NT2/D1 (cell line): ENCODE measurements around the gene ANLN.
A peak's percentile ranks its signal among the peaks of the same experiment; 100 is the strongest.

ENCODE experiments used
- DNase-seq: peaks from one replicate; pipeline ENCODE4 v3.0.0-alpha.2; 2011; ENCODE audit warnings: low read depth, low spot score
- H3K27me3 ChIP-seq: 2 replicates; pipeline ENCODE4 v1.6.0; 2011; ENCODE audit warnings: mild to moderate bottlenecking; ENCODE audit not compliant: insufficient read length, insufficient read depth
- H3K36me3 ChIP-seq: 2 replicates; pipeline ENCODE4 v1.6.1; 2011; ENCODE audit warnings: mild to moderate bottlenecking, low read length, mixed read lengths; ENCODE audit not compliant: insufficient read depth, insufficient read length
- H3K4me1 ChIP-seq: 2 replicates; pipeline ENCODE4 v1.5.1; 2011; ENCODE audit not compliant: insufficient read depth, insufficient read length
- H3K4me3 ChIP-seq: 2 replicates; pipeline ENCODE4 v1.5.1; 2011; ENCODE audit warnings: low read depth; ENCODE audit not compliant: insufficient read length
- H3K9ac ChIP-seq: 2 replicates; pipeline ENCODE4 v1.6.0; 2011; ENCODE audit warnings: low read depth; ENCODE audit not compliant: insufficient read length
- H3K9me3 ChIP-seq: 2 replicates; pipeline ENCODE4 v1.5.1; 2011; ENCODE audit warnings: mild to moderate bottlenecking, low read length; ENCODE audit not compliant: insufficient read depth
- SUZ12 ChIP-seq: IDR thresholded peaks from 2 replicates; pipeline ENCODE4 v1.6.1; 2011; ENCODE audit not compliant: insufficient read length, insufficient read depth; ENCODE audit errors: extremely low read depth
- YY1 ChIP-seq: IDR thresholded peaks from 2 replicates; pipeline ENCODE4 v1.6.1; 2011; ENCODE audit not compliant: insufficient read length, insufficient read depth
- ZNF274 ChIP-seq: IDR thresholded peaks from 2 replicates; pipeline ENCODE4 v1.6.1; 2011; ENCODE audit warnings: mild to moderate bottlenecking, low read depth, low read length

Gene ANLN

GRCh38 chr7:36404639-36405408 lies 15.2 kb downstream of the ANLN start:
- Histone ChIP-seq H3K36me3 (peaks cover 88% of the 10 kb centered on the region), H3K27me3 (no peaks in the 10 kb centered on the region), H3K4me1 (peaks cover 4% of the 10 kb centered on the region), H3K4me3 (no peak overlapping the region), H3K9me3 (no peaks in the 10 kb centered on the region), H3K9ac (no peak overlapping the region)
- TF ChIP-seq SUZ12 (no peak), YY1 (no peak), ZNF274 (no peak)
- no peak for DNase-seq

- TF ChIP-seq ZNF274 (no peak), SUZ12 (no peak), YY1 (no peak)
- H3K9ac ChIP-seq: no peak overlapping the region
- no peak for DNase-seq
- no peaks in the 10 kb centered on the region for H3K27me3 ChIP-seq
- H3K4me1 ChIP-seq: peaks cover 4% of the 10 kb centered on the region
- peaks cover 88% of the 10 kb centered on the region for H3K36me3 ChIP-seq
- H3K9me3 ChIP-seq: no peaks in the 10 kb centered on the region
- H3K4me3 ChIP-seq: no peak overlapping the region
Observed at GRCh38 chr7:36405409-36405803, 15.7 kb downstream of the ANLN start.

- peak; percentile 84 for DNase-seq
- TF ChIP-seq ZNF274: no peak
- no peak for TF ChIP-seq YY1
- no peak for TF ChIP-seq SUZ12
- no peak overlapping the region for H3K4me3 ChIP-seq
- no peaks in the 10 kb centered on the region for H3K27me3 ChIP-seq
- H3K9me3 ChIP-seq: no peaks in the 10 kb centered on the region
- H3K4me1 ChIP-seq: peaks cover 4% of the 10 kb centered on the region
- peaks cover 88% of the 10 kb centered on the region for H3K36me3 ChIP-seq
- H3K9ac ChIP-seq: no peak overlapping the region
Observed at GRCh38 chr7:36406156-36406555, 16.5 kb downstream of the ANLN start.

- no peaks in the 10 kb centered on the region for H3K9me3 ChIP-seq
- DNase-seq: no peak
- TF ChIP-seq YY1 (no peak), ZNF274 (no peak), SUZ12 (no peak)
- no peaks in the 10 kb centered on the region for H3K27me3 ChIP-seq
- no peak overlapping the region for H3K4me3 ChIP-seq
- H3K36me3 ChIP-seq: peaks cover 94% of the 10 kb centered on the region
- peaks cover 4% of the 10 kb centered on the region for H3K4me1 ChIP-seq
- no peak overlapping the region for H3K9ac ChIP-seq
Observed at GRCh38 chr7:36407636-36408550, 18.2 kb downstream of the ANLN start.

GRCh38 chr7:36408589-36408988 lies 18.9 kb downstream of the ANLN start:
- H3K4me3 ChIP-seq: no peak overlapping the region
- H3K9me3 ChIP-seq: no peaks in the 10 kb centered on the region
- peaks cover 93% of the 10 kb centered on the region for H3K36me3 ChIP-seq
- H3K9ac ChIP-seq: no peak overlapping the region
- TF ChIP-seq ZNF274: no peak
- no peak for TF ChIP-seq YY1
- no peak for TF ChIP-seq SUZ12
- peaks cover 4% of the 10 kb centered on the region for H3K4me1 ChIP-seq
- no peaks in the 10 kb centered on the region for H3K27me3 ChIP-seq
- DNase-seq: no peak

- Histone ChIP-seq H3K36me3 (peaks cover 91% of the 10 kb centered on the region), H3K4me1 (peaks cover 4% of the 10 kb centered on the region)
- DNase-seq: no peak
Observed at GRCh38 chr7:36409180-36409579, 19.5 kb downstream of the ANLN start.

GRCh38 chr7:36415144-36415543 lies 25.5 kb downstream of the ANLN start:
- TF ChIP-seq ZNF274 (no peak), SUZ12 (no peak), YY1 (no peak)
- Histone ChIP-seq H3K4me3 (no peak overlapping the region), H3K36me3 (peaks cover 84% of the 10 kb centered on the region), H3K9me3 (no peaks in the 10 kb centered on the region), H3K9ac (no peak overlapping the region), H3K27me3 (no peaks in the 10 kb centered on the region), H3K4me1 (no peaks in the 10 kb centered on the region)
- DNase-seq: no peak

More at GRCh38 chr7:36409180-36409579, 19.5 kb downstream of the ANLN start:
- H3K4me3 ChIP-seq: no peak overlapping the region
- TF ChIP-seq ZNF274 (no peak), SUZ12 (no peak), YY1 (no peak)
- no peaks in the 10 kb centered on the region for H3K27me3 ChIP-seq
- H3K9ac ChIP-seq: no peak overlapping the region
- H3K9me3 ChIP-seq: no peaks in the 10 kb centered on the region
